Activated CD4-positive, alpha-beta T cell treated with anti-CD3 and anti-CD28 coated beads for 4 hours (primary cell): ENCODE measurements around the gene SCNN1B.
"Not testable (repeated sequence)": the region's sequence is repeated elsewhere in the genome, so short reads cannot be mapped to it uniquely, and the experiment has no call there.

ENCODE experiments used
- DNase-seq, 2 donors: peaks; one replicate each; pipeline ENCODE4 v3.0.0-alpha.2; 2020

The SCNN1B gene

GRCh38 chr16:23288726-23289512, 13.2 kb upstream of the SCNN1B start:
- DNase-seq: no peak

GRCh38 chr16:23290189-23291062, 11.7 kb upstream of the SCNN1B start:
- DNase-seq: no peak

DNA sequence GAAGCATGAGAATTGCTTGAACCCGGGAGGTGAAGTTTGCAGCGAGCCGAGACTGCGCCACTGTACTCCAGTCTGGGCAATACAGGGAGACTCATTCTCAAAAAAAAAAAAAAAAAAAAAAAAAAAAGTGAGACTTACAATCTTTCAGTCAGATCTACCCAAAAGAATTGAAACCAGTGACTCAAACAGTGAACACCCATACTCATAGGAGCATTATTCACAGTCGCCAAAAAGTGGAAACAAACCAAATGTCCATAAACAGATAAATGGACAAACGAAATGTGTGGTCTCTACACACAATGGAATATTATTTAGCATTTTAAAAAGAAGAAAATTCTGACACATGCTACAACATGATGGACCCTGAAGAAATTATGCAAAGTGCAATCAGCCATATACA, 9.1 kb upstream of the SCNN1B start:
- DNase-seq: no peak

GRCh38 chr16:23294260-23294659, 7.8 kb upstream of the SCNN1B start:
- no peak for DNase-seq

- no peak for DNase-seq
These were observed 5.1 kb upstream of the SCNN1B start for GRCh38 chr16:23296994-23297393.

- DNase-seq: no peak
These were observed 3.7 kb upstream of the SCNN1B start for GRCh38 chr16:23298290-23298915.

DNA sequence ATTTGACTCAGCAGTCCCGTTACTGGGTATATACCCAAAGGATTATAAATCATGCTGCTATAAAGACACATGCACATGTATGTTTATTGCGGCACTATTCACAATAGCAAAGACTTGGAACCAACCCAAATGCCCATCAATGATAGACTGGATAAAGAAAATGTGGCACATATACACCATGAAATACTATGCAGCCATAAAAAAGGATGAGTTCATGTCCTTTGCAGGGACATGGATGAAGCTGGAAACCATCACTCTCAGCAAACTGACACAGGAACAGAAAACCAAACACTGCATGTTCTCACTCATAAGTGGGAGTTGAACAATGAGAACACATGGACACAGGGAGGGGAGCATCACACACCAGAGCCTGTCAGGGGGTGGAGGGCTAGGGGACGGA, 2.3 kb upstream of the SCNN1B start:
- DNase-seq: not testable (repeated sequence)

GRCh38 chr16:23301251-23302044, 654 bp upstream of the SCNN1B start:
- DNase-seq: no peak

- DNase-seq: no peak
These were observed 1.6 kb downstream of the SCNN1B start for GRCh38 chr16:23303685-23304084.

- DNase-seq: no peak
These were observed 2.5 kb downstream of the SCNN1B start for GRCh38 chr16:23304620-23305019.

GRCh38 chr16:23306199-23307100, 4.3 kb downstream of the SCNN1B start:
- DNase-seq: no peak

- DNase-seq: no peak
These were observed 8.1 kb downstream of the SCNN1B start for GRCh38 chr16:23310217-23310616.

- DNase-seq: no peak
These were observed 8.6 kb downstream of the SCNN1B start for GRCh38 chr16:23310744-23311143.

DNA sequence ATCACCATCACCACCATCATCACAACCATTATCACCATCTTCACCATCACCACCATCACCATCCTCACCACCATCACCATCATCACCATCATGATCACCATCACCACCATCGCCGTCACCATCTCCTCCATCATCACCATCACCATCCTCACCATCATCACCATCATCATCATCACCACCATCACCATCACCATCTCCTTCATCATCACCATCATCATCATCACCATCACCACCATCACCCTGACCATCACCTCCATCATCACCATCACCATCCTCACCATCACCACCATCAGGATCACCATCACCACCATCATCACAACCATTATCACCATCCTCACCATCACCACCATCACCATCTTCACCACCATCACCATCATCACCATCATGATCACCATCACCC, 14.1 kb downstream of the SCNN1B start:
- no peak for DNase-seq

DNA sequence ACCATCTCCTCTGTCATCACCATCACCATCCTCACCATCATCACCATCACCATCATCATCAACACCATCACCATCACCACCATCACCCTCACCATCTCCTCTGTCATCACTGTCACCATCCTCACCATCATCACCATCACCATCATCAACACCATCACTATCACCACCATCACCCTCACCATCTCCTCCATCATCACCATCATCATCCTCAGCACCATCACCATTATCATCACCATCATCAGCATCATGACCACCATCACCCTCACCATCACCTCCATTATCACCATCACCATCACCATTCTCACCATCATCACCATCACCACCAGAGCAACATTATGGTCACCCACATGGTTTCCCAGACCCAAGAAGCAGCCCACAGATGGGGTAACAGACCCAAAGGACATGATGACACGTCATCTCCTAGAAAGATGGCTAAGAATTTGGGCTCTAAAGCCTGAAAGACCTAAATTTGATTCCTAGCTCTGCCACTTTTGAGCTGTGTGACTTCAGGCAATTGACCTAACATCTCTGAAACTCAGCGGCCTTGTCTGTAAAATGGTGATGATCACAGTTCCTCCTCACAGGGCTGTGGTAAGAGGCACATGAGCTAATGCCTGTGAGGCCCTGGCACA, 14.6 kb downstream of the SCNN1B start:
- DNase-seq: no peak

- no peak for DNase-seq
These were observed 15.2 kb downstream of the SCNN1B start for GRCh38 chr16:23317266-23317661.

GRCh38 chr16:23317751-23318150, 15.6 kb downstream of the SCNN1B start:
- no peak for DNase-seq

DNA sequence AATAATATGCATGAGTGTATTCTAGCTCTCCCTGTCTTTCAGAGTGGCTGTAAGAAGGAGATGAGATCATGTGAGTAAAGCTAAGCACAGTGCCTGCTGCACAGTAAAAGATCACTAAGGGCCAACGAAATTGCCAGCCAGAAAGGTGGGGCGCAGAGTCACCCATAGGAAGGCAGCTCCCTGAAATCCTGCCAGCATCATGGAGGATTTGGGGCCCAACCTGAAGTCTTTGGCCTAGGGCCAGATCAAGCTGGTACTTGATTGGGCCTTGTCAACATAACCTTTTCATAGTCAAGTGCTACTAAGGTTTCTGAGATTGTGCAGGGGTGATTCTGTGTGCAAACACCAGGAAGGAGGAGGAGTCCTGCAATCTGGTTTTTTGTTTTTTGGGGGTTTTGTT, 16.5 kb downstream of the SCNN1B start:
- DNase-seq: no peak

DNA sequence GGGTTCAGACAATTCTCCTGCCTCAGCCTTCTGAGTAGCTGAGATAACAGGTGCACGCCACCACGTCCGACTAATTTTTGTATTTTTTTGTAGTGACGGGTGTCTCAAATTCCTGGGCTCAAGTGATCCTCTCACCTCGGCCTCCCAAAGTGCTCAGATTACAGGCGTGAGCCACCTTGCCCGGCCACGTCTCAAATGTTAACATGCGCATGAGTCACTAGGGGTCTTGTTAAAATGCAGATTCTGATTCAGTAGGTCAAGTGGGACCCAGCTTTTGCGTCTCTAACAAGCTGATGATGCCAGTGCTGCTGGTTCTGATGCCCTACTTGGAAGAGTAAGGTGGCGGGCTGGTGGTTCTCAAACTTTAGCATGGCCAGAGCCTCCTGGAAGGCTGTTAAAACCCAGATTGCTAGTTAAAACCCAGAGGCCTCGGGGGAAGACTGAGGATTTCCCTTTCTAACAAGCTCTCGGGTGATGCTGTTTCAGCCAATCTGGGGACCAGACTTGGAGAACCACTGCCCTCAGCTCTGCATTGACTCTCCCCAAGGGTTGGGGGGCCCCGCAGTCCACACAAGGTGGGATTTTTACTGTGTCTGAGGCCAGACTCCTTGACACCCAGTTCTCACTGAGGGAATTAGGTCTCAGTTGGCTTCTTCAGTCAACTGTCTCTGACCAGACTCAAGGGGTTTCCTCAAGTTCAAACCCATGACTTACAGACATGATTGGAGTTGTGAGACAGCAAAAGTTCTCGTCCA, 17.9 kb downstream of the SCNN1B start:
- DNase-seq: no peak

DNA sequence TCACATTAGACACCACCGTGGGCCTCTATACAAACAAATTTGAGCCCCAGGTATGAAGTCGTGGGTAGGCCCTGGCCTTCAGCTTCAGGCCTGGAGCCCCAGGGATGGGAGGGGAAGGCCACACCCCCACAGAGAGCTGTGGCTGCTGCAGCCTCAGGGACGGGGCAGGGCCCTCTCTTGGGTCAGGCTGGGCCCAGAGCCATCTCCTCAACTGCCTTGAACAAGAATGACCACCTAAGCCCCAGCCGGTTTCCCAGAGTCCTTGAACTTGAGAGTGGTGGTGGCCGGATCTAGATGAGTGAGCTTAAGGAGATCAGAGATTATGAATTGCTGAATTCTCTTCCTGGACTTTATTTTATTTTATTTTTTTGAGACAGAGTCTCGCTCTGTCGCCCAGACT, 18.6 kb downstream of the SCNN1B start:
- no peak for DNase-seq
